Right ventricle myocardium inferior (tissue), 1 donor: Measurements from ENCODE around the gene PMFBP1. TPM values are rescaled to one million over a fixed set of nuclear protein-coding genes. Genes with fewer than 3 reads are reported as not detected.

Experiments
- ATAC-seq: fragments of 200-7000 bp; cut with Tn5 transposase; one replicate; pipeline ENCODE4 v1.9.1; 2020; ENCODE audit warnings: mild to moderate bottlenecking, moderate library complexity
- DNase-seq: peaks from one replicate; pipeline ENCODE4 v3.0.0; 2021; ENCODE audit errors: missing footprints
- intact Hi-C: fragments of 100-400 bp; cut with DNase I; formaldehyde crosslinking; loops from one replicate; pipeline ENCODE4 v1.11.0; 2022
- long read RNA-seq: library from polyadenylated mRNA; unstranded; transcript quantifications from one replicate; pipeline ENCODE4 v2.0.0, GENCODE V29; 2021
- total RNA-seq: library from RNA; stranded (reverse); fragmentation: NEBNext Ultra II Directional; extraction: Animal tissue kit (Norgen Biotek cat#: 25700); gene quantifications from one replicate; pipeline ENCODE4 v1.2.1, GENCODE V29; 2021
- donor health status: DM: no; HTN: yes; CAD: no; lungs with severe emphysema.

PMFBP1 gene, protein sequence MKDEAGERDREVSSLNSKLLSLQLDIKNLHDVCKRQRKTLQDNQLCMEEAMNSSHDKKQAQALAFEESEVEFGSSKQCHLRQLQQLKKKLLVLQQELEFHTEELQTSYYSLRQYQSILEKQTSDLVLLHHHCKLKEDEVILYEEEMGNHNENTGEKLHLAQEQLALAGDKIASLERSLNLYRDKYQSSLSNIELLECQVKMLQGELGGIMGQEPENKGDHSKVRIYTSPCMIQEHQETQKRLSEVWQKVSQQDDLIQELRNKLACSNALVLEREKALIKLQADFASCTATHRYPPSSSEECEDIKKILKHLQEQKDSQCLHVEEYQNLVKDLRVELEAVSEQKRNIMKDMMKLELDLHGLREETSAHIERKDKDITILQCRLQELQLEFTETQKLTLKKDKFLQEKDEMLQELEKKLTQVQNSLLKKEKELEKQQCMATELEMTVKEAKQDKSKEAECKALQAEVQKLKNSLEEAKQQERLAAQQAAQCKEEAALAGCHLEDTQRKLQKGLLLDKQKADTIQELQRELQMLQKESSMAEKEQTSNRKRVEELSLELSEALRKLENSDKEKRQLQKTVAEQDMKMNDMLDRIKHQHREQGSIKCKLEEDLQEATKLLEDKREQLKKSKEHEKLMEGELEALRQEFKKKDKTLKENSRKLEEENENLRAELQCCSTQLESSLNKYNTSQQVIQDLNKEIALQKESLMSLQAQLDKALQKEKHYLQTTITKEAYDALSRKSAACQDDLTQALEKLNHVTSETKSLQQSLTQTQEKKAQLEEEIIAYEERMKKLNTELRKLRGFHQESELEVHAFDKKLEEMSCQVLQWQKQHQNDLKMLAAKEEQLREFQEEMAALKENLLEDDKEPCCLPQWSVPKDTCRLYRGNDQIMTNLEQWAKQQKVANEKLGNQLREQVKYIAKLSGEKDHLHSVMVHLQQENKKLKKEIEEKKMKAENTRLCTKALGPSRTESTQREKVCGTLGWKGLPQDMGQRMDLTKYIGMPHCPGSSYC
- total RNA-seq = 0.19 TPM
- long read RNA-seq = 0 reads

DNA sequence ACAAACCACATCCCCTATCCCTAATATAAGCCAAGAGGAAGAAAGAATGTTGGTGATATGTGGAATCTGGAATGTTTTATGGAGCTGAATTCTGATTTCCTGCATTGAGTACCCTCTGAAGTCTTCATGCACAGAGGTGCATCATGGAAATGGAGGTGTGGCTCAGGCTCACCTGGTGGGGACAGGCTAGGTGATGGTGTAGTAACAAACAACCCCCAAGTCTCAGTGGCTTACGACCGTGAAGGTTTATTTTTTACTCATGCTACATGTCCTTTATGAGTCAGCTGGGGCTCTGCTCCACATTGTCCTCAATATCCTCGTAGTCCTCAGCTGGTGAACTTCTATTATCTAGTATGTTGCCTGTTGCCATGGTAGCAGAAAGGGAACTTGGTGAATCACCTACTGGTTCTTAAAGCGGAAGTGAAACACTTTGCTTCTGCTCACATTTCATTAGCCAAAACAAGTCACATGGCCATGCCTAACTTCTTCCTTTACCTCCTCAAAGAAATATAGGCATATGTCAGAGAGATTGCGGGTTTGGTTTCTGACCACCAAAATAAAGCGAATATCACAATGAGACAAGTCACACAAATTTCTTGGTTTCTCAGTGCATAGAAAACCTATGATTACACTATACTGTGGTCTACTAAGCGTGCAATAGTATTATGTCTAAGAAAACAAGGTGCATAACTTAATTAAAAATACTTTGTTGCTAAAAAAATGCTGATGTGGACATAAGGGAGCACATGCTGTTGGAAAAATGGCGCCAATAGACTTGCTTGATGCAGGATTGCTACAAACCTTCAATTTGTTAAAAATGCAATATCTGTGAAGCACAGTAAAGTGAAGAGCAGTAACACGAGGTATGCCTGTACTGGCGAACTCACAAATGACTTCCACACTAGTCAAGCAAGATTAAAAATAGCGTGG lies at the start of gene PMFBP1:
PMFBP1 (minus strand) TSS at position 51 of the 930 bp plus-strand sequence. CDS start 947 bp downstream, outside the sequence.
- intact Hi-C loops = no loop called here
- DNase-seq (no peak), ATAC-seq (peak; percentile 72)

DNA sequence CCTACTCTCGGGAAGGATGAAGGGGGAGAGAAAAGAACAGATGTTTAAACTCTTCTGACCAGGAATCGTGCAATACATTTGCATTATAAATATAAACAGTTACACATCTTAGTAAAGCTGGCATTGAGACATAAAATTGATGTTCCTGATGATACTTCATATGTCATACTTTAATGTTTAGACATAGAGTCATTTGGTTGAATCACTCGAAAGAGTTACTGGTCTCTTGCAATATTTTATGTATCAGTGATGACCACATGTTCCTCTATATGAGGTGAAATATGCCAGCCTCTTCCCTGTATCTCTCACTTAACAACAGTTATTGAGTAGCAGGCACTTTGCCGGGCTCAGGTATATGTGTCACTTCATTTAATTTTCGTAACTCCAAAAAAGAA lies 49.7 kb upstream of the PMFBP1 start:
- ATAC-seq (no peak), DNase-seq (no peak)
- intact Hi-C loops = no loop called here

DNA sequence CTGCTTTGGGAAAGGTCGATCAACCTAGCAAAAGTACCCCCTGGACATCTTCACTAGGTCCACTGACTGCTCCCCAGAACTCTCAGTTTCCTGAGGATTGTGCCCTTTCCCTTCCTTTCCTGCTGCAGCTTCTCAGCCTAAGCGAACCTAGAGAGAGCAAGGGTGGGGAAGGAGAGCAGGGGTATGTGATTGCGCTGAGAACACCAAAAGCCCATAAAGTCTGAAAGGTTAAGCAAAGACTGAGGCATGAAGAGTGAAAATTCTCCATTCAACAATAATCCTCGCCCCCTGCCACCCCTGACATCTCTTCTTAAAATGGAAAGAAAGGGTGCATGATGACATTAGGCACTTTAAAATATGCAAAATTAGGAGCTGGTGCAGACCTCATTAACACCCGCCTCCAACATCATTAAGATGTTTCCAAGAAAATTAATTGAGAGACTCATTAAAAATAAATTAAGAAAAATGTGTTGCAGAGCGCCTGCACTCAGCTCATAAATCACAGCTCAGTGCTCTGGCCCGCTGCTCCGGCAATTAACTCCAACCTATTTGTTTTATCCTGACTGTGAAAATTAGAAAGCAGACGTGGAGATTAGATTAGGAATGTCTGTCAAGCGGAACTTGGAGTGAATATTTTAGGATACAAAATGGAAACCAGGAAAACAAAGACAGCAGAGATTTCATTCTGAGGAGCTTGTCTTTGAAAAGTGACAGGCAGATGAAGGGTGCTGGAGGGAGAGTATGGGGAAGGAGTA lies 49.1 kb upstream of the PMFBP1 start:
- intact Hi-C loops = no loop called here
- DNase-seq (no peak), ATAC-seq (no peak)

DNA sequence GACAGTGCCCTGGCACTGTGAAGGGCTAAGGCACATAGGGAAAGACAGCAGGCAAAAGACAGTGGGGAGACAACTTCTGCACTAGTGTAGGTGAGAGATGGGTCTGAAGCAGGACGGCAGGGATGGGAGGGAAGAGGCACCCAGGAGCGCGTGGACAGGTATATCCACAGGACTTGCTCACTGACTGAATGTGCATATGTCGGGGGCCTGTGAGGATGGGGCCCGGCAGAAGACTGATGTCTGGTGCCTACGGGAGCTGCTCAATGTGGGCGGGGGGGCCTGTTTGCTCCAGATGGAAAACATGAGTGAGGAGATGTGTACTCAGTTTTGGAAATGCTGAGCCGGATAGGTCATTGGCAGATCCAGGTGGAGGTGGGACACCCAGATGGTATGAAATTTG lies 47.3 kb upstream of the PMFBP1 start:
- intact Hi-C loops = no loop called here
- DNase-seq (no peak), ATAC-seq (no peak)

DNA sequence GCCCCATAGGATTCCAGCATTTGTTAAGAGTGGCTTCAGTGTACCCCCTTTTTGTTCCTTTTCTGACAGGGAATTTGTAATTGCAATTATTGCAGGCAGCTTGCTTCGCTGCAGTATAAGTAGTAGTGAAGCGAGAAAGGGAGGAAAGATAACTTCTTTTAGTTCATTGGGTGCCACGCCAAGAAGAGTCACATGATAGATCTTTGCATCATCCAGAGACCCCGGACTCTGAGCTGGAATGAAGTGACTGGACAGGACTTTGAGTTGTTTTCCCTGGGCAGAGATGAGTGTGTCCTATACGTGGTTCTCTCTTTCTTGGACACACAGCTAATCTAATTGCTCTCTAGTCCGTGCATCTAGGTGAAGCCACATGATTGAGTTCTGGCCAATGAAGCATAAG lies 44.8 kb upstream of the PMFBP1 start:
- ATAC-seq = no peak
- intact Hi-C loops = no loop called here
- DNase-seq = no peak

DNA sequence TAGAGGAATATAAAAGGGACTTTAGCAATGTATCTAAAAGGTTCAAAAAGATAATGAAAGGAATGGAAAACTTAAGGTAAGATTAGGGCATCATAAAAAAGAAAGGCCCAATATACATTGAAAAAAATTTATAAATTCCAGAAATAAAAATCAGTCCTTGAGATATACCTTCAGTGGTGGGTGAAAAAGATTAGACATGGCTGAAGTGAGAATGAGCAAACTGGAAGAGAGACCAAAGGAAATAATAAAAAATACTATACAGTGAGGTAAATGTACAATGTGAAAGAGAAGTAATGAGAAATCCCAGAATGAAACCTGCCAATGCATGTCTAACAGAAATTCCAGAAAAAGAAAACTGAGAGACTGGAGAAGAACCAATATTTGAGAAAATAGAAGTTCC lies 42.9 kb upstream of the PMFBP1 start:
- no peak for DNase-seq
- no peak for ATAC-seq
- intact Hi-C loops = no loop called here

DNA sequence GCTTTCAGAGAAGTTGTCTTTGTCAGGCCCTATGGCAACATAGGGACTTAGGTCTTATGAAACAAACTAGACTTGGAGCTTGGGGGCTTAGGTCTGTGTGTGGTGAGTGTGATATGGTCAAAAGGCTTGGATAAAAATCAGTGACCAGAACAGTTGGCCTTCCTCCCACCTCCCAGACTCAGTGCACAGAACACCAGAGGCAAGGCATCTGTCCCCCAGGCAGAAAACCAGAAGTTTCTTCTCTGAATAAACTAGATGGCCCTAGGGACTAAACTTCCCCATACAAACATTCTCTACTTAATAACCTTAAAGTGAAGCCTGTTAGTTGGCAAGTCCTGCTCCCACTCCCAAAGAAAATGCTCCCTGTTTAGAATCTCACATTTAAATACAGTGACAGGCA lies 39.2 kb upstream of the PMFBP1 start:
- ATAC-seq (no peak), DNase-seq (no peak)
- intact Hi-C loops = no loop called here

DNA sequence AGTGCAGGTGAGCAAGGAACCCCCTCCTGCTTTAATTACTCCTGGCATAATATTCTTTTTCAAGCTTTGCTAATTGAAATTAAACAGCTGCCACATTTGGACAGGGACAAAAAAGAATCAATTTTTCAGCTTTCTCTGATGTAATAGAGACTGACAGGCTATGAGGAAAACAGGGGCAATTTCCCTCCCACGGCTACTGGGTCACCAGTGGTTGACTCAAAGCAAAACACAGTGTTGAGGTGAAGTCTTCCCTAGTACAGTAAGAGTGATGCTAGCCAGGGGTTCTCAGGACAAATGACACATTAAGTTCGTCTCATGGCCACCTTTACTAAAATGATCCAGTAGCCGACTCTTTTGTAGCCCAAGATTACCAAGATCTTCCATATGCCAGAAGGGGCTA lies 38.6 kb upstream of the PMFBP1 start:
- intact Hi-C loops = no loop called here
- DNase-seq (no peak), ATAC-seq (no peak)

DNA sequence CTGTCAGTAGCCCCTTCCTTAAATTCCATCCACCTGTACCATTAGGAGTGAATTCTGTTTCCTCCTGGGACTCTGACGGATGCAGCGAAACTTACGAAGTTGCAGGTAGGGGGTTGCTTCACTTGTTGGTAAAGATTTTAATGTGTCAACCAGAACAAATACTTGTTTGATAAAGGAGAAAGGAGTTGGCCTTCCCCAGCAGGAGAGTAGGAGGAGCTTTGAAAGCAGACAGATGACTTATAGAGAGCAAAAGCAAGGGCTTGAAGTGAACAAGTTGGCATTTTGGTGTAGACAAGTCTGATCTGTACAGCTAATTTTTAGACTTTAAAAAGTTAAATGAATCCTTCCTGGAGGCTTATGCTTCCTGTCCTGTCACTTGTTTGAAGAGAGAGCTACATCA lies 38.1 kb upstream of the PMFBP1 start:
- ATAC-seq (no peak), DNase-seq (no peak)
- intact Hi-C loops = no loop called here

DNA sequence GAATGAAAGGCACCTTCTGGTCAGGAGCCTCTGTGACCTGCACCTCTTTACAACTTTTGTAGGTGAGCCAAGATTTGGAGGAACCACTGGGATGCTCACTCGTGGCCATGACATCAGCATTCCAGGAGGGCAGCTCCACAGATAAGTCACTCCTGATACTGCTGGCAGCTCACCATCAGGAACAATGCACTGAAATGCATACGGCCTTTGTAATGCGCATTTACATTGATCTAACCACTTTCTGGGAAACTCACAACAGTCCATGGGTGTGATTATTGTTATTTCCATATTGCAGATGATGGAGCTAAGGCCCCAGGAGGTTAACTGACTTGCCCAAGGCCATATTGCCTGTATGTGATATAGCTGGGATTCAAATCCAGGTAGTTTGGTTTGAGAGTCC lies 34.3 kb upstream of the PMFBP1 start:
- no peak for DNase-seq
- no peak for ATAC-seq
- intact Hi-C loops = no loop called here

DNA sequence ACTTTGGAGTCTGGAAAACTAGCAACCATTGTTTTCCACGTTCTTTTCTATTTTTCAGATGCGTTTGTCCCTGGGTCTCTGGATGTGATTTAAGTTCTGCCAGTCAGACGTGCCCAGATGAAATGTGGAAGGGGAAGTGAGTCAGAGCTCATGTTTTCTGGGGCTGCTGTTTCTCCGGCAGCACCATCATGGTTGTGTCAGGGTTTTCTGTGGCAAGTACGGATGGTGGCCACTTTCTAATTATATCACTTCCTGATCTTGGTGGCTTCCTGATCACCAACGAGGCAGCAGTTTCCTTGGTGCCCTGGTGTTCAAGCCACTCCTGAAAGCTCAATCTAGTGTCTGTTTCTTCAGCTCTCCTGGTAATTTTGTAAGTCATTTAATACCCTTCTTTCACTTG lies 31.4 kb upstream of the PMFBP1 start:
- peak; percentile 58 for ATAC-seq
- no peak for DNase-seq
- intact Hi-C loops = no loop called here

DNA sequence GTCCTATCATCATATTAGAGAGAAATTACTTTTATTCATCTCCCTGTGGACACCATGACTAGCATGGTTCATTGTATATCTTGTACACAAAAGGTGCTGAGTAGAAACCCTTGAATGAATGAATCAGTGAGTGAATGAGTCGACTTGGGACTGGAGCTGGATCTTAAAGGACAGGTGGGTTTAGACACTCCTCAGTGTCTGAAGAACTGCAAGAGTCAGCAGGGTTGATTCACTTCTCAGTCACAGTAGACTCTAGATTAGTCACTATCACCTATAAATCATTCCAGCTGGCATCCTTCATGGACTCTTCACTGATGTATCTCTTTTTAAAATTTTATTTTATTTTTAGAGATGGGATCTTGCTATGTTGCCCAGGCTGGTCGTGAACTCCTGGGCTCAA lies 30.1 kb upstream of the PMFBP1 start:
- intact Hi-C loops = no loop called here
- ATAC-seq = no peak
- DNase-seq = no peak

DNA sequence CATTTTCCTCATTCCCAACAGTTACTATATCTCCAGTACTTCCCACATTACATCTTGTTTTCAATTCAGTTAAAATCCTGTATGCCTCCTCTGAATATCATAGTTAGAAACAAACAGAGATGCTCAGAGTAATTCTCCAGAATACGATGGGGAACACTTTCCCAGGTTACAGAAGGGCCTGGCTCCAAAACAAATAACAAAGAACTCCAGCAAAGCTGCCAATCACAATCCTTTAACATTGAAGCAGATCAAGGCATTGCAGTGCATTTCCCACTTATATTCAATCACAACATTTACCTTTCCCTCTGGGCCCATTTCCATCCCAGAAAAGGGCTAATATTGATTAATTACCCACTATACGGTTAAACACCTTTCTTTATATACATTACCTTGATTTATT lies 29.4 kb upstream of the PMFBP1 start:
- intact Hi-C loops = no loop called here
- no peak for DNase-seq
- ATAC-seq = no peak

DNA sequence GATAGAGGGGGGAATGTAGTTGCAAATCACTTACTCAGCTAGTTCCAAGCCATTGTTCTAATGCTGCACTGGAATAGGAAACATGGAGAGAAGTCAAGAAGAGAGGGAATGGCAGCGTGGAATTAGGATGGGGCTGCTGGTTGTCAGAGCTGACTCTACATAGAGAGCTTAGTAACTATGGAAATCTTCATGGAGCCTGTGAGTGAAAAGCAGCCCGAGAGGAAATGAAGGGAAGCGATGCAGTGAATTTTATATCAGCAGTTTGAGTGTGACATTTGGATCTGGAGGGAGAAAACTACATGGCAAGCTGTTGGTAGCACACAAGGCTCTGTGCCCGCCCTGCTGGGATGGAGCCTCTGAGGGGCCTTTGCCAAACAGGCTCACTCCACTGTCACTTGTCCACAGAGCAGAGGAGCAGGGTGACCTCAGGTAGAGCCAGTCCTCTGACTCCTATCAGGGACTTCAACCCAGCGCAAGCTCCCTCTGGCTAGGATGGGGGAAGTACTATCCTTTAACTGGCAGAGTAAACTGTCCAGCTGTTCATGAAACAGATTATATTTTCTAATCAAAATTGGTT lies 27.9 kb upstream of the PMFBP1 start:
- ATAC-seq (no peak), DNase-seq (no peak)
- intact Hi-C loops = no loop called here

DNA sequence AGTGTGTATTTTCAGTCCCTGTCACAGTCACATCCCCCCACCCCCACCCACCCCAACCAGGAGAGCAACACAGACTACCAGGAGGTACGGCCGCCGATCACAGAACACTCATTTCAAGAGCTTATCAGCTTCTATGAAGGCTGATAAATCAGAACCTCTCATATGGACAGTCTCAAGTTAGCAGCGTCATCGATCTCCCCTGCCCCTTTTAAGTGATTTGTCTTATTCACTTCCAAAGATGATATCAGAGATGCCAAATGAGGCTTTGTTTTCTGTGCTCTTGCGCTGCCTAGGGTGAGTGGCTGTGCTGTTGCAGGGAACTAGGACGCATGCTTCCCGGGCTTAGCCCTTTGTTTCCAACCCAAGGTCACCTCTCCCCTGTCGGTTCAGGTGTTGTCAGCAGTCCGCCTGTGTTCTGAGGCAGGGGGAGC lies 26.8 kb upstream of the PMFBP1 start:
- intact Hi-C loops = no loop called here
- no peak for ATAC-seq

DNA sequence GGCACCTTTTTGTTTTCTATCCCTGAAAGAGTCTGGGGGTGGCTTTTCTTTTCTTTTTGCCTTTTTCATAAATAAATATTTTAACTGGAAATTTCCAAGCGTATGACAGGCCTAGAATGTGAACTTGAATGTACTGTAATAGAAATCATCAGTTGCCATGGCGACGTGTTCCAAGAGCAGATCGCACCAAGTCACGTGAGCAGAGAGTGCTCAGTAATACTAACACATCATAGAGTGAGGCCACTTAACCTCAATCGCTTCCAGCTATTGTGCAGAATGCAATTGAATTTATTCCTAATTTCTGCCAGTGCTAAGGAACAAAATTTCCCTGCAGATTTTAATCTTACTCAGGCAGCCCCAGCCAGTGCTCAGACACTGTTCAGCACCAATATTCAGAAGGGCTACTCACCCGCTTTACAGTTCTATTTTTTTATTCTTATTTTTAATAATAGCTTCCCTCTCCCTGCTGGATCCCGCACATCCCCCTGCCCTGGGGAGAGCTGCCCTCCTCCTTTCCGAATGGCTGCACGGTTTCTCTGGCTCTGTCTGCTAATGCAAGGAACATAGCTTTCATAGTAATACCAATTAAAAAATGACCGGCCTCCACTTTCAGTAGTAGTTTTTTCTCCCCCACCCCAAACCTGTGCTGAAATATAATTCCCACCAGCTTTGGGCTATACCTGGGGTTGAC lies 26.2 kb upstream of the PMFBP1 start:
- intact Hi-C loops = no loop called here
- DNase-seq = no peak
- no peak for ATAC-seq

More for the DNA sequence above, 26.8 kb upstream of the PMFBP1 start:
- DNase-seq = no peak

DNA sequence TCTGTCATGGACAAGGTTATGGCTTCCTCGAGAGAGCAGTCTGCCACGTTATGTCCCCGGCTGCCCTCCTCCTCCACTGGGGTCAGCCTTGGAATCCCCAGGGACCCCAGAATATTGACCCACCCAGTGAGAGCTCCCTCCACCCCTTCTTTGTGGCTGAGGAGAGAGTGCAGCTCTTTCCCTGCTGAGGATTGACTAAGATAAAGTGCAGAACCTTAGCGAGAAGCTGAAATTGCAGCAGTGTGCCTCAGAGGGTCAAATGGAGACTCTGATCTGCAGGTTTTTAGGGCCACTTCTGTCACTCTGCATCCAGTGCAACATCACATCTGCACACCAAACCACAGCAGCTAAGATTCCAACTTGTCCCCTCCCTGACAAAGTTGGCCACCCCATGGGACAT lies 25.6 kb upstream of the PMFBP1 start:
- intact Hi-C loops = no loop called here
- ATAC-seq (no peak), DNase-seq (no peak)
